GM23338 (cell line): Measurements from ENCODE around the gene HFE. TPM values are rescaled to one million over a fixed set of nuclear protein-coding genes. Genes with fewer than 3 reads are reported as not detected.

Experiments used
- ATAC-seq: fragments of 200-7000 bp; cut with Tn5 transposase; 3 replicates; pipeline ENCODE4 v1.9.1; 2020
- DNase-seq: peaks from one replicate; pipeline ENCODE4 v3.0.0-alpha.2; 2015; ENCODE audit warnings: low spot score
- H2AFZ ChIP-seq: fragments of 200-600 bp; sonication (generic); 2 replicates; pipeline ENCODE4 v1.8.0; 2016; ENCODE audit warnings: antibody characterized with exemption, mild to moderate bottlenecking, moderate library complexity
- H3F3A ChIP-seq: fragments of 200-600 bp; sonication (generic); replicated peaks from 2 replicates; pipeline ENCODE4 v1.8.0; 2017; ENCODE audit warnings: antibody characterized with exemption, mixed run types, low read depth
- H3K27ac ChIP-seq: fragments of 200-600 bp; sonication (generic); 2 replicates; pipeline ENCODE4 v1.6.1; 2016; ENCODE audit warnings: low read depth
- H3K27me3 ChIP-seq: fragments of 200-600 bp; sonication (generic); 2 replicates; pipeline ENCODE4 v1.8.0; 2016; ENCODE audit warnings: mild to moderate bottlenecking, mixed run types, moderate library complexity; ENCODE audit not compliant: insufficient read depth
- H3K36me3 ChIP-seq: fragments of 200-600 bp; sonication (generic); 2 replicates; pipeline ENCODE4 v1.8.0; 2016; ENCODE audit warnings: mild to moderate bottlenecking; ENCODE audit not compliant: insufficient read depth
- H3K4me1 ChIP-seq: fragments of 200-600 bp; sonication (generic); 2 replicates; pipeline ENCODE4 v1.8.0; 2016; ENCODE audit warnings: mild to moderate bottlenecking, moderate library complexity; ENCODE audit not compliant: insufficient read depth
- H3K4me2 ChIP-seq: fragments of 200-600 bp; sonication (generic); 2 replicates; pipeline ENCODE4 v1.7.1; 2017; ENCODE audit warnings: mixed run types
- H3K4me3 ChIP-seq: fragments of 200-600 bp; sonication (generic); 2 replicates; pipeline ENCODE4 v1.6.1; 2016; ENCODE audit warnings: mixed run types
- H3K79me2 ChIP-seq: fragments of 200-600 bp; sonication (generic); replicated peaks from 2 replicates; pipeline ENCODE4 v1.8.0; 2017; ENCODE audit warnings: mild to moderate bottlenecking; ENCODE audit not compliant: insufficient read depth
- H3K9me2 ChIP-seq: fragments of 200-600 bp; sonication (generic); 2 replicates; pipeline ENCODE4 v1.8.0; 2017; ENCODE audit not compliant: insufficient read depth
- H4K20me1 ChIP-seq: fragments of 200-600 bp; sonication (generic); replicated peaks from 2 replicates; pipeline ENCODE4 v1.8.0; 2017; ENCODE audit warnings: mild to moderate bottlenecking; ENCODE audit not compliant: insufficient read depth
- H3K27ac Mint-ChIP-seq: 2 replicates; pipeline ENCODE4 v1.8.0; 2020; ENCODE audit warnings: inconsistent platforms, mild to moderate bottlenecking, moderate library complexity, mixed read lengths
- H3K27me3 Mint-ChIP-seq: 3 replicates; pipeline ENCODE4 v1.8.0; 2022; ENCODE audit warnings: low read depth, mild to moderate bottlenecking, moderate library complexity, mixed read lengths, inconsistent platforms; ENCODE audit not compliant: insufficient read depth, poor library complexity
- H3K36me3 Mint-ChIP-seq: 3 replicates; pipeline ENCODE4 v1.8.0; 2021; ENCODE audit warnings: low read depth, mild to moderate bottlenecking, inconsistent platforms, moderate library complexity, mixed read lengths
- H3K4me1 Mint-ChIP-seq: 3 replicates; pipeline ENCODE4 v1.8.0; 2020; ENCODE audit warnings: mild to moderate bottlenecking, inconsistent platforms, mixed read lengths
- H3K4me3 Mint-ChIP-seq: 3 replicates; pipeline ENCODE4 v1.8.0; 2021; ENCODE audit warnings: moderate library complexity, mild to moderate bottlenecking, inconsistent platforms, mixed read lengths
- H3K9me3 Mint-ChIP-seq: 3 replicates; pipeline ENCODE4 v1.8.0; 2020; ENCODE audit warnings: moderate library complexity, mild to moderate bottlenecking, inconsistent platforms, mixed read lengths
- CREB1 ChIP-seq: fragments of 250-450 bp; sonication (Bioruptor Pico); IDR thresholded peaks from 2 replicates; pipeline ENCODE4 v1.5.0; 2020; ENCODE audit warnings: low read depth, mild to moderate bottlenecking, moderate library complexity
- CTCF ChIP-seq, 2 experiments: fragments of 200-600 bp in 1 of 2; sonication (generic) in 1 of 2; conservative IDR thresholded peaks; 2 replicates each; pipeline versions ENCODE4 v1.5.1 to v1.6.1; 2016 to 2017; ENCODE audit warnings: antibody characterized with exemption in 2 of 2, low read depth in 2 of 2, mild to moderate bottlenecking in 2 of 2, moderate library complexity in 1 of 2
- EZH2 ChIP-seq: fragments of 200-600 bp; sonication (generic); IDR thresholded peaks from one replicate; pipeline ENCODE4 v1.8.0; 2017; ENCODE audit warnings: antibody characterized with exemption, mild to moderate bottlenecking, low read depth; ENCODE audit not compliant: unreplicated experiment
- EZH2phosphoT487 ChIP-seq: fragments of 200-600 bp; sonication (generic); IDR thresholded peaks from one replicate; pipeline ENCODE4 v1.8.1; 2018; ENCODE audit warnings: antibody characterized with exemption; ENCODE audit not compliant: unreplicated experiment
- JUNB ChIP-seq: IDR thresholded peaks from one replicate; pipeline ENCODE4 v1.6.1; 2016; ENCODE audit warnings: antibody characterized with exemption; ENCODE audit not compliant: unreplicated experiment
- NANOG ChIP-seq: IDR thresholded peaks from 2 replicates; pipeline ENCODE4 v1.6.1; 2016; ENCODE audit warnings: antibody characterized with exemption, borderline replicate concordance
- POLR2AphosphoS5 ChIP-seq: IDR thresholded peaks from 2 replicates; pipeline ENCODE4 v1.6.1; 2016; ENCODE audit warnings: antibody characterized with exemption, low read depth
- REST ChIP-seq: IDR thresholded peaks from one replicate; pipeline ENCODE4 v1.6.1; 2018; ENCODE audit warnings: antibody characterized with exemption; ENCODE audit not compliant: unreplicated experiment
- STAT1 ChIP-seq: IDR thresholded peaks from one replicate; pipeline ENCODE4 v1.6.1; 2016; ENCODE audit warnings: antibody characterized with exemption; ENCODE audit not compliant: unreplicated experiment
- ZNF114 ChIP-seq: fragments of 250-450 bp; sonication (Bioruptor Pico); IDR thresholded peaks from 2 replicates; pipeline ENCODE4 v1.5.0; 2020; ENCODE audit warnings: mild to moderate bottlenecking, moderate library complexity
- ZNF331 ChIP-seq: fragments of 250-450 bp; sonication (Bioruptor Pico); IDR thresholded peaks from 2 replicates; pipeline ENCODE4 v1.5.0; 2020; ENCODE audit warnings: low read depth, mild to moderate bottlenecking, moderate library complexity
- ZNF462 ChIP-seq: fragments of 250-450 bp; sonication (Bioruptor Pico); IDR thresholded peaks from 2 replicates; pipeline ENCODE4 v1.5.0; 2020; ENCODE audit warnings: mild to moderate bottlenecking, moderate library complexity
- polyA plus RNA-seq: library from polyadenylated mRNA; unstranded; fragments of >200 nt; fragmentation: Nextera tagmentation; extraction: Ambion mirVana; gene quantifications from 2 replicates; pipeline ENCODE4 v1.2.1, GENCODE V29; 2016
- total RNA-seq: library from RNA; depleted of rRNA; stranded (reverse); fragments of >200 nt; shearing (Covaris generic); gene quantifications from 2 replicates; pipeline ENCODE4 v1.2.3, GENCODE V29; 2014
- TF ChIP-seq, protein P1 (sequence below): IDR thresholded peaks from 2 replicates; pipeline ENCODE4 v1.6.1; 2016; ENCODE audit warnings: antibody characterized with exemption

HFE gene
- total and polyA plus RNA-seq, 2 experiments from 2014 or later: 0.53 to 0.63 TPM

- no peak overlapping the region for H2AFZ ChIP-seq
- DNase-seq (no peak), ATAC-seq (no peak)
- H3K9me2 ChIP-seq: peaks cover 5% of the 10 kb centered on the region; the same call in 1 of the 2 replicates
- H3K27me3 Mint-ChIP-seq: peaks cover 7% of the 10 kb centered on the region
- no peak overlapping the region for H3K4me2 ChIP-seq
- H3K36me3 ChIP-seq: no peaks in the 10 kb centered on the region
- H3K4me1 ChIP-seq: no peaks in the 10 kb centered on the region
- H3K4me3 ChIP-seq: no peak overlapping the region
- H3K27ac Mint-ChIP-seq: no peak overlapping the region
- no peaks in the 10 kb centered on the region for H3K9me3 Mint-ChIP-seq
- no peak overlapping the region for H3K4me3 Mint-ChIP-seq
- H4K20me1 ChIP-seq: no peaks in the 10 kb centered on the region
- H3K27ac ChIP-seq: no peak overlapping the region
- no peaks in the 10 kb centered on the region for H3K27me3 ChIP-seq
- no peaks in the 10 kb centered on the region for H3F3A ChIP-seq
- peaks cover 22% of the 10 kb centered on the region for H3K4me1 Mint-ChIP-seq
- H3K79me2 ChIP-seq: no peaks in the 10 kb centered on the region
- H3K36me3 Mint-ChIP-seq: no peaks in the 10 kb centered on the region; the same call in 2 of the 3 replicates
- no peak for TF ChIP-seq POLR2AphosphoS5
- no peak for TF ChIP-seq EZH2
- no peak for TF ChIP-seq ZNF114 (CRISPR knock-in tag)
- no peak for TF ChIP-seq JUNB
- no peak for TF ChIP-seq EZH2phosphoT487
- no peak for TF ChIP-seq CTCF (conservative IDR thresholded peaks at IDR 0.05; ENCODE audit: low read depth in 2 of 2)
- TF ChIP-seq REST: no peak
- no peak for TF ChIP-seq NANOG
- TF ChIP-seq CREB1 (CRISPR knock-in tag): no peak
- TF ChIP-seq, protein P1, sequence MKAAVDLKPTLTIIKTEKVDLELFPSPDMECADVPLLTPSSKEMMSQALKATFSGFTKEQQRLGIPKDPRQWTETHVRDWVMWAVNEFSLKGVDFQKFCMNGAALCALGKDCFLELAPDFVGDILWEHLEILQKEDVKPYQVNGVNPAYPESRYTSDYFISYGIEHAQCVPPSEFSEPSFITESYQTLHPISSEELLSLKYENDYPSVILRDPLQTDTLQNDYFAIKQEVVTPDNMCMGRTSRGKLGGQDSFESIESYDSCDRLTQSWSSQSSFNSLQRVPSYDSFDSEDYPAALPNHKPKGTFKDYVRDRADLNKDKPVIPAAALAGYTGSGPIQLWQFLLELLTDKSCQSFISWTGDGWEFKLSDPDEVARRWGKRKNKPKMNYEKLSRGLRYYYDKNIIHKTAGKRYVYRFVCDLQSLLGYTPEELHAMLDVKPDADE: no peak
- no peak for TF ChIP-seq ZNF462 (CRISPR knock-in tag)
- no peak for TF ChIP-seq ZNF331
- no peak for TF ChIP-seq STAT1
Observed at GRCh38 chr6:26092443-26092842, 5.2 kb downstream of the HFE start.
